NCI-H1436 (cell line): ENCODE data around the gene DGCR6L.
A peak's percentile ranks its signal among the peaks of the same experiment; 100 is the strongest.
"Not testable (repeated sequence)": the region's sequence is repeated elsewhere in the genome, so short reads cannot be mapped to it uniquely, and the experiment has no call there.

Experiments used
- DNase-seq: peaks from one replicate; lab custom pipeline; 2025; lab: John Stamatoyannopoulos, UW

Gene DGCR6L

DNA sequence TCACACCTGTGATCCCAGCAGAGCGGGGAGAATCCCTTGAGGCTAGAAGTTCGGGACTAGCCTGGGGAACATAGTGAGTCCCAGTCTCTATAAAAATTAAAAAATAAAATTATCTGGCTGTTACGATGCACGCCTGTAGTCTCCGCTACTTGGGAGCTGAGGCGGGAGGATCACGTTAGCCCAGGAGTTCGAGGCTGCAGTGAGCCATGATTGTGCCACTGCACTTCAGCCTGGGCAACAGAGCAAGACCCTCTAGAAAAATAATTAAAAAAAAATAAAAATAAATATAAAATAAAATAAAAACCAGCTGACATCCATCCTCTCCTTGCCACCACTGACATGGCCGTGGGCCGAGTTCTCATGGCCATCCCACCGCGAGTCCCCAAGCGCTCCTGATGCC, 44.0 kb downstream of the DGCR6L start:
- no peak for DNase-seq

DNA sequence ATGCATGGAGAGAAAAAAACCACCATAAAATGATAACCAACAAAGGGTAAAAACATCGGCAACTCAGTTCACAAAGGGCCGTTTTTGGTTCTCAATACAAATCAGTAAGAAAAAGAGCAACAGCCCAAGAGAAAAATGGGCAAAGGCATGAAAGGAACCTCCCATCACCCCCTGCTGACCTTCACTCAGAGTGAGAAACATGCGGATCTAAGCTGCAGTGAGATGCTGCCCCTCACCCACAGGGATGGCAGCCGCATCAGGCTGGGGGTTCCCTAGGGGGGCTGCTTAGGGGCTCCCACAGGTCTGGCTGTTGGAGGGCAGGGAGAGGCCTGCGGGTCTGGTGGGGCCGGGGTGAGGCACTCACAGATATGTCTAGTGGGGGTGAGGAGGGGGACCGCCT, 44.5 kb downstream of the DGCR6L start:
- DNase-seq: not testable (repeated sequence)

DNA sequence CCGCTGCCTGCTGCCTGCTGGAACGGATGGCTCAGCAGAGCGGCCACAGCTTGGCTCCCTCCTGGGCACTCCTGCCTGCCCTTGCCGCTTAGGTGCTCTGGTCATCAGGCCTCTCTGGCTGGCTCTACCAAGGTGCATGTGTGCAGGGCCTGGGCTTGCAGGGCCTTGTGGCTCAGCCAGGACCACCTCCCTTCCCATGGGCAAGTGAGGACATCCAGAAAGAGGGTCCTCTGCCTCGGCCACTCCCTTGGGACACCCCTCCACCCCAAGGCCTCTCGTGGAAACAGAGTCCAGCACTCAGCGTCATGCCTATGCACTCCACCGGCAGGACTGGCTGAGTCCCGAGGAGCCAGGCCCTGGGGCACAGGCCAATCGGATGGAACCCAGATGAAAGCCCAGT, 45.5 kb downstream of the DGCR6L start:
- not testable (repeated sequence) for DNase-seq

DNA sequence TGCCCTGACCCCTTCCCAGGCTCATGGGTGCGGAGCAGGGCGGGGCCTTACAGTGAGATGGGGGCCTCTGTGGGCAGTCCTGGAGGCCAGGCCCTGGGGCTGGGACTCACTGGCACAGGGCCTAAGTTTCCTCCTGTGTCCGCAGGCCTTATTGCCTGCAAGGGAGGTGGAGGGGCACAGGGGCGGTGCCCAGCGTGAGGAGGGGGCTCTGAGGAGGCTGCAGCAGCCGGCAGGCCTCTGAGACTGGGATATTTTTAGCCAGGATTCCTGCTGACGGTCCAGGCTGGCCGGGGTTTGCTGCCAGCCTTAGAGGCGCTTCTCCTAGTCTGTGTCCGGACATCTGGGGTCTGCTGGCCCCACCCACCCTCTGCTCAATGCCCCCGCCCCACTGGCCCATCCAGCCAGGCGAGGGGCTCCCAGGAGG, 46.1 kb downstream of the DGCR6L start:
- no peak for DNase-seq

DNA sequence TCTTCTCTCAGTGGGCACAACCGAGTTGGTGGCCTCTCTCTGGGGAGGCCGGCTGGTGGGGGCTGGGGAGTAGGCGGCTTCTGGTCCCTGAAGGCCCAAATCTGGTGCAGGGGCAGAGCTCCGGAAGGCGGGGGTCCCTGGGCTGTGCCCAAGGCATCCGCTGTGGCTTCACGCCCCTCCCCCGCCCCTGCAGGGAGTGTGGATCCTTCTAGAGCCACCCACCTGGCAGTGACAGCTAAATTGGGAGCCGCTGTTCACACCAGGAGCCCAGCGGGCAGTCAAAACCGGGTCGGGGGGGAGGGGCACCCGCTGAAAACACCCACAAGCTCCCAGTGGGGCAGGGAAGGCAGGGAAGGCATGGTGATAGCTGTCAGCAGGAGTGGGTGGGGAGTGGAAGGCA, 47.2 kb downstream of the DGCR6L start:
- no peak for DNase-seq

DNA sequence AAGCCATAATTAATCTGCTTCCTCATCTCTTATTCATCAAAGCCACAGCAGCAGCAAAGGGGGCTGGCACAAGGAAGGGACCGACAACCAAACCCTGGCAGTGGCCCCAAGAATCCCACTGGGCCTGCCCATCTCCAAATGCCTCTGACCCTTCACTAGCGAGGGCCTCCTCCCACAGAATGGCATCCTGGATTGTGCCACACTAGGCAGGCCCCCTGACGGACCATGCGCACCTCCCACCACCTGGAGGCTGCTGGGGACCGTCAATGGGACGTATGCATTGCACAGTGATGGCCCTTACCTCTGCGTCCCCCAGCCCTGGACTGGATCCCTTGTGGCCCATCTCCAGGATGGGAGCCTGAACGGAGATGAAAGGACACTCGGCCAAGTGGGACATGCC, 47.7 kb downstream of the DGCR6L start:
- DNase-seq: no peak

DNA sequence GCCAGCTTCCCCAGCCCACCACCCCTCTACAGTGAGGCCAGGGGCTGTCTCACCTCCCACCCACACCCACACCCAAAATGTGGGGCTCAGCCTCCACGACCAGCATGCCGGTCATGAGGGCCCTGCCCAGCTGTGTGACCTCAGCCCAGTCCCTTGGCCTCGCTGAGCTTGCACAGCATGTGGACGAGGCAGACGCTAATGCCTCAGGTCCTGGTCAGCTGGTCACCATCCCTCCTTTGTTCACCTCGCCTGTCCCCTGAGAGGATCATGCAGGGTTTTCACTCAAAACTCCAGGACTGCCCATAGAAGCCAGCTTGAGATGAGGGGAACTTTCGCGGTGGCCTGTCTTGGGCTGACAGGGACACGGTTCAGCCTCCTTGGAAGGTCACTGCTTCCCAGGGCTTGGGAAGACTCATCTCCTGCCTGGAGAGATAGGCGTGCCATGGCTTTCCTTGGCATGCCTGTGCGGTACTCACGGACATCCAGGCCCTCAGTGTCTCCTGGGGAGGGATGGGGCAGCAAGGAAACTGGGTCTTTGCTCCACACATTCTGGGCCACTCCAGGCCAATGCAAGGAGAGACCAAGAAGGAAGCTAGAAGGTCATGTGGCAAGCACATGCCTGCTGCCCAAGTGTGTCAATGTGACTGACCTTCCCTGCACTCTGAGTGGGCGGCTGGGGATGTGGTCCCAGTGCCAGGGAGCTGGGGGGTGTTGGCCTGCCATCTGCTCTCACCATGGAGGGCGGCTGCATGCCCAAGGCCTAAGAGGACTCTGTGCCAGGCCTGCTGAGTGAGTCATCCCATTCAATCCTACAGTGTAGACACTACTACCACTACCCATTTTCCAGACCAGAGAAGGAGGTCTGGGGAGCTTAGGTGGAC, 48.5 kb downstream of the DGCR6L start:
- no peak for DNase-seq

DNA sequence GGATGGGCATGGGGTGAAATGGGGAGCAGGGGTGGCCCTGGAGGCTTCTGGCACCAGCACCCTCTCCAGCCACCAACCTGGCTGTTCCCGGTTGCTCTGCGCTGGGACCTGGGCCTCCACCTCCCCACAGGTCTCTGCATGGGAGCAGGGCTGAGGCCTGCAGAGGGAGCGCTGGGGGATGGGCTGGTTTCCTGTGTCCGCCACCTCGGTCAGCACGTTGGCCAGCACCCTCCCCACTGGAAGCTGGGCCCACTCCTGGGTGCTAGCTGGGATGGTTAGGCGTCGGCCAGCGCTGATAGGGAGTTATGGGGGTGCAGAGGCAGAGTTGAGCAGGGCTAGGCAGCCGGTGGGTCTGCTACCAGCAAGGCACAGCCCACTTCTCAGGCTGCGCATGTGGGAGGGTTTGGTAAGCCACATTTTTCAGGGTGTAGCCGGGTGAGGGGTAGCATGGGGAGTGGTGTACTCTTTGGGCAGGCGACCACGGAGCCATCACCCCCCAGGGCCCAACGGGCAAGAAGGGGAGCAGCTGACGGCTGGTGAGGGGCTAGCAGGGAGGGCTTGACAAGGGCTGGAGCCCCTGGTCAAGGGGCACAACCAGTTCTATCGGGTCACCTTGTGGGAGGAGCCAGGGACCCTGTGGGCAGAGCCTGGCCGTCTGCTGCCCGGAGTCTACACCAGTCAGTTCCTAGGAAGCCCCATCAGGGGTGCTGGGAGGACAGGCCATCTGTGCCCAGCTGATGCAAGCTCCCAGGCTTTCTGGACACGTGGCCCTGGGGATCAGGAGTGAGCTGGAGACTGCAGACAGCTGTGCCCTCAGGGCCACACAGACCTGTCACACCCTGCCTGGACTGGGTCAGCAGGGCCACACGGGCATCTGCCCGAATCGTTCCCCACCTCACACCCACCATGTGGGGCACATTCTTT, 49.4 kb downstream of the DGCR6L start:
- not testable (repeated sequence) for DNase-seq

DNA sequence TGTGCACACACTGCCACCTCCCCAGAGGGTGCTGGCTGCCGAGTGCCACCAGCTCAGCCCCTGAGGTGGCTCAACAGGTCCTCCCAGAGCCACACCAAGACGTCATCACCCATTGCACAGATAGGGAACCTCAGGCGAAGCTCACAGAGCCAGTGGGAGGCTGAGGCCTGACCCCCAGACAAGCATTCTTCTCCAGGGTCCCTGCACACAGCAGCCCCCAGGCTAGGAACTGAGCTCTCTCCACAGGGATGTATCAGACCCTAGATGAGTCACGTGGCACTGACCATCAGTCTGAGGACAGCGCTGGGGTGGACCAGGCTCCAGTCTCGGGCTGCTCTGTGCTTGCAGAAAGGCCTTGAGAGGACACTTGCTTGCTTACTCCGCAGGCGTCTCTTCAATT, 50.2 kb downstream of the DGCR6L start:
- not testable (repeated sequence) for DNase-seq

DNA sequence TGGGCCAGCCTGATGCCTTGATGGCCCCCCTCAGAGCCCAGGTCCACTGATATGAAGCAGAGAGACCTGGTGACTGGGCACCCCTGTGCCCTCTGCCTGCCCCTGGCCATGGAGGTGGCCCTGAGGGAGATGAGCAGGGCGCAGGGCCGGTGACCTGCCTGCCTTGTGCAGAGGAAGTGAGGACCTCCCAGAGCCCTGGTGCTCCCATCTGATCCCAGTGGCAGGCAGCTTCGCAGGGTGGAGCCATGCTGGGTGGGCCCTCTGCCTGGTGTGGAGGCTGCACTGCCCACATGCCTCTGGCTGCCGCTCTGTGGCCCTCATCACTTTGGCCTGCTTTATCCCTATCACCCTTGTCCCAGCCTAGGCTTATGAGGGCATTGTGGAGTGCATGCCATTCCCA, 50.7 kb downstream of the DGCR6L start:
- not testable (repeated sequence) for DNase-seq

DNA sequence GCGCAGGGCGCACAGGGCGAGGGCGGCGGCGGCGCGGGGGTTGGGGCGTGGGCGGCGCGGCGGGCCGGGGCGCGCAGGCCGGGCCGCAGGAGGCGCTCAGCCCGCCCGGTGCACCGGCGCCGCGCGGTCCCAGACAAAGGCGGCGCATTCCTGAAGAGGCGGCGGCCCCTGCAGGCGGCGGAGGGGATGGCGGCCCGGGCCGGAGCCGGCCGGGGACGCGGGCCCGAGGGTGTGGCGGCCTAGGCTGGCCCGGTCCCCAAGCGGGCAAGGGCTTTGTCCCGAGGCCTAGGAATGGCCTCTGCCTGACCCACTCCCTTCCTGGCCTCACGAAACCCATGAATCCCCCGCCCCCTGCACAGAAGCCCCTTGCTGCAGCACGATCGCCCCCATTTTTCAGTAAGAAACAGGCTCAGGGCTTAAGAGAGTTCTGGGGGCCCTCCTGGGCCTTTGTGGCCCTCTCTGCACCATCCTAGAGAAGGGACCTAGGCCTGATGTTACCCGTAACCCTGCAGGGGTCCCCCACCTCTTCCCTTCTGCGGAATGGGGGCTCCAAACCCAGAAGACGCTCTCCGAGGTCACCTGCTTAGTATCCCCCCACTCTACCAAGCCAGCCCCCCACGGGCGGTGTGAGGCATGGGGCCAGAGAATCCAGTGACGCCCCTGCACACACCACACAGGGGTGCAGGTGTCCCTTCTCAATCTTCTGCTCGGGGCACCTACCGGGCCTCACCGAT, 51.4 kb downstream of the DGCR6L start, which contains the start of gene RTN4R:
TSS of gene RTN4R (minus strand) at position 40 of the 734 bp plus-strand sequence. CDS start 226 bp downstream, outside the sequence.
- peak; percentile 58 for DNase-seq

DNA sequence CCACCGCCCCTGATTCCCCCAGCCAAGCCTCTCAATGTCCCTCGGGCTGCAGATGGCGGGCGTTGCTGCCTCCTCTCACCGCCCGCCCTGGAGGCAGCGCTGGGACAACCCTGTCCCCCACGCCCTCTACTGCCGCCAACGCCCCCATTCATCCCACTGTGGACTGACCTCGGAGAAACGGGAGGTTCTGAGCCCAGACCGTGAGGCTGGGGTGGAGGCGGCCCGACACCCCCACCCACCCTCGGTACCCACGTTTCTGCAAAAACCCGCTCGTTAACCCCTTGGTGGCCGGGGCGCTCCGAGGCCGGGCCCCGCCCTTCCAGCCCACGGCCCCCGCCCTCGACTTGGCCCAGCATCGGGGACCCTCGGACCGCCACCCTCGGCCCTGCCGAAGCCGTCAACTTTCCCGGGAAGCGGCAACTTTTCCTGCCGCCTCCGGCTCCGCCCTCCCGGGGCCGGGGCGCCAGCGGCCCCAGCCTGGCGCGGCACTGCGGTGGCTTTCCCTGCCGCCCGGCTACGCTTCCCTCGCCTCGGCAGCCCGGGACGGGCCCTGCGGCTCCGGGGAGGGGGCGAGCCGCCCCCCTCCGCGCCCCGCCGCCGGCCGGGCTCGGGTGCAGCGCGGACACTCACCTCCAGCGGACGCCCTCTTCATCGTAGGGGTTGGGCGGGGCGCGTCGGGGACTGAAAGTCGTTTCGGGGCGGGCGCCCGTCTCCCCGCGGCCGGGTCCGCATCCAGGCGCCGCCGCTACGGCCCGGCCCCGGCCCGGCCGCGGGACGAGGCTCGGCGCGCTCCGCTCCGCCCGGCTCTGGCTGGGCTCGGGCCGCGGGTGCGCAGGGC, 52.2 kb downstream of the DGCR6L start:
- DNase-seq: no peak

DNA sequence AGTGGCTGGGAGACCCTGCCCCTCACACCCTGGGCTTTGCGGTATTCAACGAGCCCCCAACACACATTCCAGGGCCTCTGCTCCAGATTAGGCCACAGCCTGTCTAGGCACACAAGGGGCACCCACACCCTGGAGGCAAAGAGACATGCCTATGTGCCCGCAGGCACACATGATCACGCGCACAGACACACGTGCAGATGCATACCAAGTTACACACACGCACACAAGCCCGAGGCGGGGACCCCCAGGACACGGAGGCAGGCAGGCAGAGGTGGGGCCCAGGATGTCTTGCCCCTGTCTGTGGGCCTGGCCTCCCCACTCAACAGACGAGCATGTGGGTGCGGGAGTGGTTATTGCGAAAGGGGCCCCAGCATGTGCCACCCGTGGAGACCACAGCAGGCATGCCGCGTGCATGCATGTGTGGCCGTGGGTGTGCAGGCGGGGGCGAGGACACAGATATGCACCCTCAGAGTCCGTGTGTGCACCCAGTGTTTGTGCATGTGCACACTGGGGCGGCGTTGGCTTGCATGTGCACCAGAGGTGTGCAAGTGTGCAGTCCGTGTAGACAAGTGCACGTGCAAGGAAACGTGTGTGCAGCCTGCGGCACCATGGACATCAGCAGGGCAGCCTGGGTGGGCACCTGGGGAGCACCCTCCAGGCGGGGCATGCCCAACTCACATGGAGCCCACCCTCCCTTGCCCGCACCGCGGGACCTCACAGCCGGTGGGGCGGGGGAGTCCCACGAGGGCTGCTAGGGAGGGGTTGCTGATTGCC, 53.0 kb downstream of the DGCR6L start:
- DNase-seq: not testable (repeated sequence)

DNA sequence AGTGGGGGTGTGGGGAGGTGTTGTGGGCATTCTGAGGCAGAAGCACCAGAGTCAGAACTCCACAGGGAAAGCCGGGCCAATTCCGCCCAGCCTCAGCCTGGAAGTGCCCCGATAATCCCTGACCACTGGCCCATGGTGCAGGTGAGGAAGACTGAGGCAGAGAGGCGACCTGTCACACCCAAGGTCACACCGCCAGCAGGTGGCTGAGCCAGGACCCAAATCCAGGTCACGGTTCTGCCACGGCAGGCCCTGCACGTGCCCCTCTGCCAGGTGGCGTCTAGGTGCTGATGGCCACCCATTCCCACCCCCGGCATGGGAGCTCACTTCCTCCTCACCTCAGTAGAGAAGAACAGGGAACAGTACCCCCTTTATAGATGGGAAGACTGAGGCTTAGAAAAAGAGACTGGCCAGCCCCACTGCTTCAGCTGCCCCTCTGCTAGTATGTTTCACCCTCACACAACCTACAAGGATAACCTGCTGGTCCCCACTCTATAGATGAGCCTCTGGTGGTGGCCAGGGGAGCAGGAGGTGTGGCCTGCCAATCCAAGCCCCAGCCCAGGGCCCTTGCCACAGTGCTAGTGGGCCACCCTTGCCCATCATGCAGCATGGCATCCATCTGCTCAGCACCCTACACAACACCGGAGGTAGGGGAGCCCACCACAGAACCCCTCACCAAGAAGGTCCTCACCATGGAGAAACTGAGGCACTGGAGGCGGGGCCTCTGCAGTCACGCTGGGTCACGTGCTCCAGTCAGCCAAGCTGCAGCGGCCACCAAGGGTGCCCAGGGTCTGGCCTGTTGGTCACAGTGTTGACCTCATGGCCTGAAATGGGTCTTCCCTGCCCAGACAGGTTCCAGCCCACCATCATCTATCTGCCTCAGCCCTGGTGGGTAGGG, 53.8 kb downstream of the DGCR6L start:
- not testable (repeated sequence) for DNase-seq

DNA sequence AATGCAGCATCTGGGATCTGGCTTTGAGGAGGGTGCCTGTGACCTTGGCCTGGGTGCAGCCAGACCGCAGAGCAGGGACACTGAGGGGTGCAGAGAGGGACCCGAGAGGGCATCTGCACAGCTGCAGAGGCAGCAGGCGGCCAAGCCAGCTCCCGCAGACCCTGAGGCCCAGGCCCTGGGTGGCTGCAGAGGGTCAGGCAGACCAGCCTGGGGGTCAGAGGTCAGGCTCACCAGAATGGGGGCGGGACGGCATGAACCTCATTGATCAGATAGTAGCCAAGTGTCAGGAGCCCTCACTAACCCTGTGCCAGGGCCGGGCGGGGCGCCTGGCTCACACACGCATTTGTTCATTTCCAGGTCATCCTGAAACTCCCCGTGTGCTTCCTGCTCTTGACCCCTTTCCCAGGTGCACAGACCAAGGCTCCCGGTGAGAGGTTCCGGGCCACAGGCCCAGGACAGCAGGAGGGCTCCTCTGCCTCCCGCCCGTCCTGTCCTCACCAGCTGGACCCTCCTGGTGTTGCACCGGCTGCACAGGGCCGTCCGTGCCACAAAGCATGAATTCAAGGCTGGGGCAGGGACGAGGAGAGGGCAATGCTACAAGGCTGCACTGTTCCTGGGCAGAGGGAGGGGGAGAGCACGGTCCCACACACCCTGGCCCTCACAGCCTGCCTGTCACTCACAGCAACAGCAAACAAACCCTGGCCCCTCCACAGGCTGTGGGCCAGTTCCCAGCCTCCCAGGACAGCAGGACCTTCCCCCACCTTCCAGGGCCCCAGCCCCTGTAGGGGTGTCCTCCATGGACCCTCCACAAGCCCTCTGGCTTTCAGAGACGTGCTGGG, 55.0 kb downstream of the DGCR6L start:
- no peak for DNase-seq
